Spleen (tissue), 7 donors: Measurements from ENCODE around the gene AP1M1.

Source experiments
- CTCF ChIP-seq, 11 experiments: fragments of 200-600 bp in 7 of 11; fragments of 450-650 bp in 4 of 11; sonication (generic) in 4 of 11; IDR thresholded peaks in 8 of 11; conservative IDR thresholded peaks in 3 of 11; 1 replicate in 7 of 11; 2 replicates in 4 of 11; pipeline versions ENCODE4 v1.4.0 to v1.8.0; 2016 to 2021; ENCODE audit warnings: antibody characterized with exemption in 11 of 11, inconsistent platforms in 4 of 11, mild to moderate bottlenecking in 1 of 11
- POLR2A ChIP-seq, 3 donors: fragments of 450-650 bp; IDR thresholded peaks; one replicate each; pipeline ENCODE4 v1.5.1; 2017; ENCODE audit warnings: antibody characterized with exemption in 3 of 3, mild to moderate bottlenecking in 1 of 3
- POLR2AphosphoS5 ChIP-seq, 3 donors: sonication (generic); formaldehyde crosslinking; IDR thresholded peaks; one replicate each; pipeline ENCODE4 v1.5.1; 2017; ENCODE audit warnings: antibody characterized with exemption in 3 of 3
- donor health status: DM: no; HTN: no; CAD: no; lungs with moderate emphysema.
- donor health status: DM: no; HTN: no; CAD: no.
- donor health status: DM: no; HTN: no; CAD: no.

- TF ChIP-seq POLR2A (IDR thresholded peaks at IDR 0.05) = no peak
- TF ChIP-seq POLR2AphosphoS5 (IDR thresholded peaks at IDR 0.05) = no peak
- TF ChIP-seq CTCF (IDR thresholded peaks at IDR 0.05 in 8 of 11, conservative IDR thresholded peaks at IDR 0.05 in 3 of 11) = no peak
Observed at GRCh38 chr19:16284505-16284904, 86.8 kb downstream of the AP1M1 start.
